D721Med (cell line): ENCODE measurements around the gene POLA1.

Source experiments
- DNase-seq: peaks from one replicate; pipeline ENCODE4 v3.0.0; 2011; ENCODE audit warnings: low spot score; ENCODE audit not compliant: insufficient read length
- FAIRE-seq: peaks from 2 replicates; lab custom pipeline; 2011; peaks lifted over from hg19 to GRCh38; lab: Jason Lieb, UNC
- TF ChIP-seq, protein P1 (sequence below): IDR thresholded peaks from 2 replicates; pipeline ENCODE4 v1.5.1; 2012; ENCODE audit warnings: mild to moderate bottlenecking, control low read depth; ENCODE audit not compliant: insufficient read depth; ENCODE audit errors: missing control alignments

POLA1 gene

DNA sequence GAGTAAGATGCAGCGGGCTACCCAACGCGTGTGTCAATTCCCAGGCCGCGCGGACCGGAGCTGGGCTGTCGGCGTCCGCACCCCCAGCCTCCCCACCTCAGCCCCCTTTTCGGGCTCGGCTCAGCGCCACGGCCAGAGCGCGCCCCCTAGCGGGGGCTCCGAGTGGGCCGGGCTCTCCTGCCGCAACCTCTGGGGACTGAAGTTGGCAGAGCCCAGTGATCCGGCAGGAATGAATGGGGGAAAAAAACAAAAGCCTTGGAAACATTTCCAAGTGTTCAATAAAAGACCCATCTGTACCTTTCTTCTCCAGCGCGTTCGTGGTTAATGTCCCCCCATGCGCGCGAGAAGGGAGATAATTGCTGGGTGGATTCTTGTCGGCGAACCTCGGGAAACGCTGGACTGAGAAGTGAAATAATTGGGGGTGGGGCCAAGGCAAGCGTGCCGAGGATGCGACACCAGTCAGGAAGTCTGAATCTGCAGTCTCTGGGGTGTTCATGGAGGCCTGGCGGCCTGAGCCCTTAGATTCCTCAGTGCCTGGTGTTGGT lies 327.3 kb downstream of the POLA1 start:
- DNase-seq (peak; percentile 55), FAIRE-seq (no peak)
- TF ChIP-seq, protein P1, sequence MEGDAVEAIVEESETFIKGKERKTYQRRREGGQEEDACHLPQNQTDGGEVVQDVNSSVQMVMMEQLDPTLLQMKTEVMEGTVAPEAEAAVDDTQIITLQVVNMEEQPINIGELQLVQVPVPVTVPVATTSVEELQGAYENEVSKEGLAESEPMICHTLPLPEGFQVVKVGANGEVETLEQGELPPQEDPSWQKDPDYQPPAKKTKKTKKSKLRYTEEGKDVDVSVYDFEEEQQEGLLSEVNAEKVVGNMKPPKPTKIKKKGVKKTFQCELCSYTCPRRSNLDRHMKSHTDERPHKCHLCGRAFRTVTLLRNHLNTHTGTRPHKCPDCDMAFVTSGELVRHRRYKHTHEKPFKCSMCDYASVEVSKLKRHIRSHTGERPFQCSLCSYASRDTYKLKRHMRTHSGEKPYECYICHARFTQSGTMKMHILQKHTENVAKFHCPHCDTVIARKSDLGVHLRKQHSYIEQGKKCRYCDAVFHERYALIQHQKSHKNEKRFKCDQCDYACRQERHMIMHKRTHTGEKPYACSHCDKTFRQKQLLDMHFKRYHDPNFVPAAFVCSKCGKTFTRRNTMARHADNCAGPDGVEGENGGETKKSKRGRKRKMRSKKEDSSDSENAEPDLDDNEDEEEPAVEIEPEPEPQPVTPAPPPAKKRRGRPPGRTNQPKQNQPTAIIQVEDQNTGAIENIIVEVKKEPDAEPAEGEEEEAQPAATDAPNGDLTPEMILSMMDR: peak; percentile 47

DNA sequence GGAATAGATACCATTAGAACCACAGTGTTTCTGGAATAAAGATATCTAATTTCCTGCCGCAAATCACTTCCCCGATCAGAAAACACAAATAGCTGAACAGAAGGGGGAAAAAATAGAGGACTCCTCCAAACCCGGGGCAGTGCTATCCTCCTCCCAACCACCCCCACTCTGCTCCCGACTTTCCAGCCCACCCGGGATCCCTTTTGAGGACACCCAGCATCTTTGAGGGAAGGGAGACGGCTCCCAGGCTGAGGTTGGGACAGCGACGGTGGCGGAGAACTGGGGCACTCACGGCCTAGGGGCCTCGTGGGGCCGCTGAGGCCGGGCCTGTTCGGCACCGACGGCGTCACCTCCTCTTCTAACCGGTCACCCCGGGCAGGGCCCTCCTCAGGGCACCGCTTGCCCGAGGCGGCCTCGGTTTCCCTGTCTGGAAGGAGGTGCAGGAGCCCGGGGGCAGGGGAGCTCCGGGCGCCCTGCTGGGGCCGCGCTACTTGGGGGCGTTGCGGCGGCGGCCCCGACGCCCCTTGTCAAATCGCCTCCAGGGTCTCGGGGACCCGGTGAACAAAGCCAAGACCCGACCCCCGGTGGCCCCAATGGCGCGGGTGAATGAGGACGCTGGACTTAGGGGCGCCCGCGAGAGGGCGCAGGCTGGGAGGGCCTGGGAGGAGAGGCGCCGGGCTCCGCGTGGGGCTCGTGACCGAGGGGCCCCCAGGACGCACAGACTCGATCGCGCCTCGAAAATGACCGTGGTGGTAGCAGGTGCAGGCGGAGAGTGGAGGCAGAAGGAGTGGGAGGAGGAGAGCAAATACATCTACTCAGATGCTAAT lies 329.0 kb downstream of the POLA1 start:
- TF ChIP-seq, protein P1: no peak
- no peak for DNase-seq
- no peak for FAIRE-seq

DNA sequence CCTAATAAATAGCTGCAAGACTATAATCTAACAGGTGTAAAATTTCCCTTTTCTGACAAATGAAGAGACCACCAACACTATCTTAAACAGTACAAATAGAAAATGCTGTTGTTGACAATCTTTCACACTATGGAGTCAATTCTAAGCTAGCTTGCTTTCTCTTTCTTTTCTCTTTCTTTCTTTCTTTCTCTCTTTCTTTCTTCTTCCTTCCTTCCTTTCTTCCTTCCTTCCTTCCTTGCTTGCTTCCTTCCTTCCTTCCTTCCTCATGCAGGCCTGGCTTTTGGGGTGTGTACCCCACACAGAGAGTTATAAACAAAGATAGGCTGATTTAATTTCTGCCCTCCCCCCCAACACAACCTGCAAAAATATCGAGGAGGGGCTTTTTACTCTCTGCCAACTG lies 330.2 kb downstream of the POLA1 start:
- no peak for FAIRE-seq
- TF ChIP-seq, protein P1: no peak
- DNase-seq: no peak

DNA sequence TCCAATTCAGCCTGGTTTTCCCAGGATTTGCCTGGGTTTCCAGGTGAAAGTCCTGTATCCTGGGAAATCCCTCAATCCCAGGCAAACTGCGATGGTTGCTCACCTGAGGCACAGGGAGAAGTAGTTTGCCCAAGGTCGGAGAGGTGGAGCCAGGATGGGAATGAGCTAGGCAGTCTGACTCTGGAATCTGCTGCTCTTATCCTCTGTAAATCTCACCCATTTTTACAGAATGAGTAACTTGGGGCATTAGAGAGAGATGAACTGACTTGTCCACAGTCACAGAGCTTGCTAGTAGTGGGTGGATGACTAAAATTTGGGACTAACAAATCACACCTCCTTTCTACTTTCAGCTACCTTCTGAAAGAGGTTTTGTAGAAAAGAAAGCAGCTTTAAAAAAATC lies 331.9 kb downstream of the POLA1 start:
- TF ChIP-seq, protein P1: no peak
- FAIRE-seq (no peak), DNase-seq (no peak)

DNA sequence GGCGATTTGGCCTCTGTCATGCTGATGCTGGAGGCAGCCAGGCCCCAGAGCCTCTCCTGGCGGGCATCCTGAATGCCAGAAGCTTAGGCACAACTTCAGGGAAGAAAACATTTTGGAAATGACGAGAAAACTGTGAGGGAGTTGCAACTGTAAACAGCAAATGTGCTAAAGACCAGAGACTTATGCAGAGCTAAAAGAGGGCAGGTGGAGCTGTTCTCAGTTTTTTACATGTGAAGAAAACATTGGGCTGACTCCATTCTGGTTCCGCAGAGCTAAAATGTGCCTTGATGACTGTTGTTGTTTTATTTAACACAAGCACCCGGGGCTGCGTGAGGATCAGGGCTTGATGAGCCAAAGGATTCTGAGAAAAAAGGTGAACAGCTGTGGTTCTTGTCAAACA lies 332.9 kb downstream of the POLA1 start:
- DNase-seq (no peak), FAIRE-seq (no peak)
- TF ChIP-seq, protein P1: no peak

DNA sequence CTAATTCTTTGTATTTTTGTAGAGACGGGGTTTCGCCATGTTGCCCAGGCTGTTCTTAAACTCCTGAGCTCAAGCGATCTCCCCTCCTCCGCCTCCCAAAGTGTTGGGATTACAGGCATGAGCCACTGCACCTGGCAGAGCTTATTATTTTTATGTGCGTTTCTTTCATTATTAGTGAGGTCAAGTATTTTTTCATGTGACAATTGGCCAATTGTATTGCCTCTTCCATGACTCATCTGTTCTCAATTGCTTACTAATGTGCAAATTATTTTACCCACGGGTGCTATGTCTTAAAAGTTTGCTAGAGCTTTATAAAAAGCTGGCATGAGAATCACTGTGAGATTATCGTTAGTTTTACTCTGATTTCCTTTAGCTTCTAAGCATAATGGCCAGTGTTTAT lies 335.0 kb downstream of the POLA1 start:
- DNase-seq (no peak), FAIRE-seq (no peak)
- TF ChIP-seq, protein P1: no peak

DNA sequence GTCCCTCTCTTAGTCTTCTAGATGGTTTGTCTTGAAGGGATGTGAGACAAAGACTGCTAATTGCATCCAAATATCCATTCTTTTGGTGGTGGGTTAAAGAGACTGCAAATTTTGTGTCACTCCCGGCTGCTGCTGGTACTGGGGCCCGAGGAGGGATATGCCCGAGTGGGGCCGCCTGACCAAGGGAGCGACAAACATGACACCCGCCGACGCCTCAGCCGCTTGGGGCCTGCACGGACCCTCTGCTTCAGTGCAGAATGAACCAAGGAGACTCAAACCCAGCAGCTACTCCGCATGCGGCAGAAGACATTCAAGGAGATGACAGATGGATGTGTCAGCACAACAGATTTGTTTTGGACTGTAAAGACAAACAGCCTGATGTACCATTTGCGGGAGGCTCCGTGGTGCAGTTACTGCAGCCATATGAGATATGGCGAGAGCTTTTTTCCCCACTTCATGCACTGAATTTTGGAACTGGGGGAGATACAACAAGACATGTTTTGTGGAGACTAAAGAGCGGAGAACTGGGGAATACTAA lies 335.6 kb downstream of the POLA1 start:
- TF ChIP-seq, protein P1: no peak
- FAIRE-seq (no peak), DNase-seq (no peak)
